Breast epithelium (tissue), 3 donors: ENCODE results near the gene WARS2.

Source experiments
- POLR2A ChIP-seq: fragments of 450-650 bp; IDR thresholded peaks from one replicate; pipeline ENCODE4 v1.6.1; 2016; ENCODE audit warnings: antibody characterized with exemption, mild to moderate bottlenecking, moderate library complexity
- POLR2AphosphoS5 ChIP-seq, 3 donors: sonication (generic); formaldehyde crosslinking; IDR thresholded peaks; one replicate each; pipeline ENCODE4 v1.6.1; 2017; ENCODE audit warnings: antibody characterized with exemption in 3 of 3
- TF ChIP-seq, protein P1 (sequence below), 3 donors: fragments of 450-650 bp; IDR thresholded peaks; one replicate each; pipeline ENCODE4 v1.5.1; 2016 to 2017; ENCODE audit warnings: antibody characterized with exemption in 3 of 3, mild to moderate bottlenecking in 3 of 3, moderate library complexity in 3 of 3

DNA sequence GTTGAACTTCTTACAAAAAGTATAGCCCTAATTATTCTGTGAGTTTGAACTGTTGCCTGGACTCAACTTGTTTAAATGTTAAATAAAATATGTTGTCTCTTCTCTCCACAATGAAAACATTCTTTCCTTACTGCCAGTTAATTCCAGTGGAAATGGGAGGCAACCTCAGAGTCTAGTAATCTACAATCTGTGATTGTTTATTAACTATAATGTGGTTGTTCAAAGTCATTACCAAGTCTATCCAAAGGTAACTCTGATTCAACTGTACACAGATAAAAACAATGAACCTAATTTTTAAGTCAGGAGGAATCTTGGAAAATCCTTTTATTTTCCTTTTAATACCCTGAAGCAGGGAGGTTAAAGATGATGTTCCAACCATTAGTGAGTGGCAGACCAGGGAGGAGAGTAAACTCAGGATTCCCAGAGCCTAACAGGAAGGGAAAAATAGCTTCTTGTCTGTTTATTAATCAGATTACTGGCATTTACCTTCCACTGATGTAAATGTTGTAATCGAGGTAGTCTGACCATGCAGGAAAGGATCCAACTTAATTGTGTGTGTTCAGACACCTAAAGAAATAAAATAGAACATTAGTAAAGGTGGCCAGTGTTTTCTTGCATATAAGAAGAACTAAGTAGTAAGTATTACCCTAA lies 95.2 kb downstream of the WARS2 start:
- TF ChIP-seq, protein P1, sequence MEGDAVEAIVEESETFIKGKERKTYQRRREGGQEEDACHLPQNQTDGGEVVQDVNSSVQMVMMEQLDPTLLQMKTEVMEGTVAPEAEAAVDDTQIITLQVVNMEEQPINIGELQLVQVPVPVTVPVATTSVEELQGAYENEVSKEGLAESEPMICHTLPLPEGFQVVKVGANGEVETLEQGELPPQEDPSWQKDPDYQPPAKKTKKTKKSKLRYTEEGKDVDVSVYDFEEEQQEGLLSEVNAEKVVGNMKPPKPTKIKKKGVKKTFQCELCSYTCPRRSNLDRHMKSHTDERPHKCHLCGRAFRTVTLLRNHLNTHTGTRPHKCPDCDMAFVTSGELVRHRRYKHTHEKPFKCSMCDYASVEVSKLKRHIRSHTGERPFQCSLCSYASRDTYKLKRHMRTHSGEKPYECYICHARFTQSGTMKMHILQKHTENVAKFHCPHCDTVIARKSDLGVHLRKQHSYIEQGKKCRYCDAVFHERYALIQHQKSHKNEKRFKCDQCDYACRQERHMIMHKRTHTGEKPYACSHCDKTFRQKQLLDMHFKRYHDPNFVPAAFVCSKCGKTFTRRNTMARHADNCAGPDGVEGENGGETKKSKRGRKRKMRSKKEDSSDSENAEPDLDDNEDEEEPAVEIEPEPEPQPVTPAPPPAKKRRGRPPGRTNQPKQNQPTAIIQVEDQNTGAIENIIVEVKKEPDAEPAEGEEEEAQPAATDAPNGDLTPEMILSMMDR (IDR thresholded peaks at IDR 0.05): no peak
- TF ChIP-seq POLR2A: no peak
- no peak for TF ChIP-seq POLR2AphosphoS5 (IDR thresholded peaks at IDR 0.05)
